Stimulated activated CD4-positive, alpha-beta T cell treated with anti-CD3 and anti-CD28 coated beads, Interleukin-12 subunit alpha, Interleukin-12 subunit beta, amount 100 ng/mL, for 48 hours (primary cell): ENCODE data around the gene HTT-AS.

Experiments used
- DNase-seq, 3 donors: peaks; one replicate each; pipeline ENCODE4 v3.0.0-alpha.2; 2020; ENCODE audit warnings: low read depth in 2 of 3, low spot score in 1 of 3

The HTT-AS gene

DNA sequence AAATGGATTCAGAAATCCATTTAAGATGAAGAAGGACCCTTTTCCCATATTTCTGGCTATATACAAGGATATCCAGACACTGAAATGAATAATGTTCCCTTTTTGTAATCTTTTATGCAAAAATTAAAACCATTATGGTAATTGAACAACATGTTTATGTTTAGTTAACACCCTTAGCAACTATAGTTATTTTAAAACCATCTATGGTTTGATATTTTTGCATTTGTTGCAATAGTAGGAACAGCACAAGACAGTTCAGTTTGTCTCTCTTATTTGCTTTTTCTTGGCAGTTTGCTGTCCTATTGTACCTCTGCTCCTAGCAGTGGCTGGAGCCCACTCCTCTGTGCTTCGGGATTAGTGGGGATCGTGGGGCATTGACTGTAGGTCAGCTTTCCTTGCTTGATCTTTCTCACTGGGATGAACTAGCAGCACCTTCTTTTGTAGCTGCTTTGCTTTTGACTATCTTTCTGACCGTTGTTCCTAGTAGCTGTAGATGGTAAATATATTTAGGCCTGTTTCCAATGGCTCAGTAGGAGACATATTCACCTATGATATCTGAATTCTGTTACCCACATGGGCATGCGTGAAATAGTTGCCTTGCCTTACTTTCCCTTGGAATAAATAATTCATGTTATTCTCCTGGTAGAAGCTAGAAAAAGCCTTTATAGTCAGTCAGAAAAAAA lies 12.9 kb upstream of the HTT-AS start:
- no peak for DNase-seq

DNA sequence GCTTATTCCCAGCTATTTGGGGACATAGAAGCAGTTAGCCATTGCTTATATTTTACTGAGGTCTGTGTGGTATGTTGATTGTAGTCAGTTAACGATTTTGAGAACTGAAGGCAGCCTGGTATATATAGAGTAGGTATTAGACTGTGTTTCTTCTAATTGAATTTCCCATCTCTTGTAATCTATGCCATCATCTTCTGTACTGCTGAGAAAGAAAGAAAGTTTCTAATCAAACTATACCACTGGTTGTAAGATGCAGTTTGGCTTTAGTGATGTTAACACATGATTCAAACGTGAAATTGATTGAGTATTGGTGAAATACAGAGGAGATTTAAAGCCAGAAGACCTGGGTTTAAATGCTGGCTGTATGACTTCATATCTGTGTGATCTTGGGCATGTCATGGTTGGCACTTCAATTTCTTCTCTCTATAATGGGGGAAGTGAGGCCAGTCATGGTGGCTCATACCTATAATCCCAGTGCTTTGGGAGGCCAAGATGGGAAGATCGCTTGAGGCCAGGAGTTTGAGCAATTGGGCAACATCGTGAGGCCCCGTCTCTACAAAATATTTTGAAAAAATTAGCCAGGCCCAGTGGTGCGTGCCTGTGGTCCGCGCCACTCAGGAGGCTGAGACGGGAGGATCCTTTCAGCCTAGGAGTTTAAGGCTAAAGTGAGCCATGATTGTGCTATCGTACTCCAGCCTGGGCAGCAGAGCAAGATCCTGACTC lies 11.8 kb upstream of the HTT-AS start:
- no peak for DNase-seq

DNA sequence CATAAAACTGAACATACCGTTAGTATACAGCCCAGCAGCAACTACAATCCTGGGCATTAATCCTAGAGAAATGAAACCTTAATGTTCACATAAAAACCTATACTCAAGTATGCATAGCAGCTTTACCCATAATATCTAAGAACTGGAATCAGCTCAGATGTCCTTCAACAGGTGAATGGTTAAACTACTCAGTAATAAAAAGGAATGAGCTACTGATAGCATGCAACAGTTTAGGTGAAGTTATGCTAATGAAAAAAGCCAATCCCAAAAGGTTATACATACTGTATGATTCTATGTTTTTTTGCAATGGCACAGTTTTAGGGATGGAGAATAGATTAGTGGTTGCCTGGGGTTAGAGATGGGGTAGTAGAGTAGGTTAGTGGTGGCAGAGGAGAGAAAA lies 9.4 kb upstream of the HTT-AS start:
- DNase-seq = no peak

DNA sequence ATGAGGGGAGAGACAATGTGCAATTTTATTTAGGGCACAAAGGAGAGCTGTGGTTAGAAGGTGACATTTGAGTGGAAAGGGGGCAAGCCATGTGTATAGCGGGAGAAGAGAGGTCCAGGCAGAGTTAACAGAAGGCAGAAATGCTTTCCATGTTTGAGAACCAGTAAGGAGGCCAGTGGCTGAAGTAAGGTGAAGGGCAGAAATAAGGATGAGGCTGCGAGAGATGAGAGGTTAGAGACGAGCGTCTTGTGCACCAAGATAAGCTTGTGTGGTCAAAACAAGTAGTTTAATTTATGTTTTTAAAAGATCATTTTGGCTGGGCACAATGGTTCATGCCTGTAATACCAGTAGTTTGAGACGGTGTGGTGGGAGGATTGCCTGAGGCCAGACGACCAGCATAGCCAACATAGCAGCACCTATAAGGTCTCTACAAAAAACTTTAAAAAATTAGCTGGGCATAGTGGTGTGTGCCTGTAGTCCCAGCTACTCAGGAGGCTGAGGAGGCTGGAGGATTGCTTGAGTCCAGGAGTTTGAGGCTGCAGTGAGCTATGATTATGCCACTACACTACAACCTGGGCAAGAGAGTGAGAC lies 8.7 kb upstream of the HTT-AS start:
- DNase-seq = no peak

DNA sequence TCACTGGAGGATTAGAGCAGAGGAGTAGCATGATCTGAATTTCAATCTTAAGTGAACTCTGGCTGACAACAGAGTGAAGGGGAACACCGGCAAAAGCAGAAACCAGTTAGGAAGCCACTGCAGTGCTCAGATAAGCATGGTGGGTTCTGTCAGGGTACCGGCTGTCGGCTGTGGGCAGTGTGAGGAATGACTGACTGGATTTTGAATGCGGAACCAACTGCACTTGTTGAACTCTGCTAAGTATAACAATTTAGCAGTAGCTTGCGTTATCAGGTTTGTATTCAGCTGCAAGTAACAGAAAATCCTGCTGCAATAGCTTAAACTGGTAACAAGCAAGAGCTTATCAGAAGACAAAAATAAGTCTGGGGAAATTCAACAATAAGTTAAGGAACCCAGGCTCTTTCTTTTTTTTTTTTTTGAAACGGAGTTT lies 5.4 kb upstream of the HTT-AS start:
- no peak for DNase-seq

DNA sequence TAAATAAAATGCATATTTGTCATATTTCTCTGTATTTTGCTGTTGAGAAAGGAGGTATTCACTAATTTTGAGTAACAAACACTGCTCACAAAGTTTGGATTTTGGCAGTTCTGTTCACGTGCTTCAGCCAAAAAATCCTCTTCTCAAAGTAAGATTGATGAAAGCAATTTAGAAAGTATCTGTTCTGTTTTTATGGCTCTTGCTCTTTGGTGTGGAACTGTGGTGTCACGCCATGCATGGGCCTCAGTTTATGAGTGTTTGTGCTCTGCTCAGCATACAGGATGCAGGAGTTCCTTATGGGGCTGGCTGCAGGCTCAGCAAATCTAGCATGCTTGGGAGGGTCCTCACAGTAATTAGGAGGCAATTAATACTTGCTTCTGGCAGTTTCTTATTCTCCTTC lies 3.5 kb upstream of the HTT-AS start:
- DNase-seq = no peak

DNA sequence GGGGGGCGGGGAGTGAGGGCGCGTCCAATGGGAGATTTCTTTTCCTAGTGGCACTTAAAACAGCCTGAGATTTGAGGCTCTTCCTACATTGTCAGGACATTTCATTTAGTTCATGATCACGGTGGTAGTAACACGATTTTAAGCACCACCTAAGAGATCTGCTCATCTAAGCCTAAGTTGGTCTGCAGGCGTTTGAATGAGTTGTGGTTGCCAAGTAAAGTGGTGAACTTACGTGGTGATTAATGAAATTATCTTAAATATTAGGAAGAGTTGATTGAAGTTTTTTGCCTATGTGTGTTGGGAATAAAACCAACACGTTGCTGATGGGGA lies 1.3 kb upstream of the HTT-AS start:
- no peak for DNase-seq

DNA sequence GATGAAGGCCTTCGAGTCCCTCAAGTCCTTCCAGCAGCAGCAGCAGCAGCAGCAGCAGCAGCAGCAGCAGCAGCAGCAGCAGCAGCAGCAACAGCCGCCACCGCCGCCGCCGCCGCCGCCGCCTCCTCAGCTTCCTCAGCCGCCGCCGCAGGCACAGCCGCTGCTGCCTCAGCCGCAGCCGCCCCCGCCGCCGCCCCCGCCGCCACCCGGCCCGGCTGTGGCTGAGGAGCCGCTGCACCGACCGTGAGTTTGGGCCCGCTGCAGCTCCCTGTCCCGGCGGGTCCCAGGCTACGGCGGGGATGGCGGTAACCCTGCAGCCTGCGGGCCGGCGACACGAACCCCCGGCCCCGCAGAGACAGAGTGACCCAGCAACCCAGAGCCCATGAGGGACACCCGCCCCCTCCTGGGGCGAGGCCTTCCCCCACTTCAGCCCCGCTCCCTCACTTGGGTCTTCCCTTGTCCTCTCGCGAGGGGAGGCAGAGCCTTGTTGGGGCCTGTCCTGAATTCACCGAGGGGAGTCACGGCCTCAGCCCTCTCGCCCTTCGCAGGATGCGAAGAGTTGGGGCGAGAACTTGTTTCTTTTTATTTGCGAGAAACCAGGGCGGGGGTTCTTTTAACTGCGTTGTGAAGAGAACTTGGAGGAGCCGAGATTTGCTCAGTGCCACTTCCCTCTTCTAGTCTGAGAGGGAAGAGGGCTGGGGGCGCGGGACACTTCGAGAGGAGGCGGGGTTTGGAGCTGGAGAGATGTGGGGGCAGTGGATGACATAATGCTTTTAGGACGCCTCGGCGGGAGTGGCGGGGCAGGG lies 711 bp upstream of the HTT-AS start:
- peak; percentile 15 to 45 (median 42) for DNase-seq

DNA sequence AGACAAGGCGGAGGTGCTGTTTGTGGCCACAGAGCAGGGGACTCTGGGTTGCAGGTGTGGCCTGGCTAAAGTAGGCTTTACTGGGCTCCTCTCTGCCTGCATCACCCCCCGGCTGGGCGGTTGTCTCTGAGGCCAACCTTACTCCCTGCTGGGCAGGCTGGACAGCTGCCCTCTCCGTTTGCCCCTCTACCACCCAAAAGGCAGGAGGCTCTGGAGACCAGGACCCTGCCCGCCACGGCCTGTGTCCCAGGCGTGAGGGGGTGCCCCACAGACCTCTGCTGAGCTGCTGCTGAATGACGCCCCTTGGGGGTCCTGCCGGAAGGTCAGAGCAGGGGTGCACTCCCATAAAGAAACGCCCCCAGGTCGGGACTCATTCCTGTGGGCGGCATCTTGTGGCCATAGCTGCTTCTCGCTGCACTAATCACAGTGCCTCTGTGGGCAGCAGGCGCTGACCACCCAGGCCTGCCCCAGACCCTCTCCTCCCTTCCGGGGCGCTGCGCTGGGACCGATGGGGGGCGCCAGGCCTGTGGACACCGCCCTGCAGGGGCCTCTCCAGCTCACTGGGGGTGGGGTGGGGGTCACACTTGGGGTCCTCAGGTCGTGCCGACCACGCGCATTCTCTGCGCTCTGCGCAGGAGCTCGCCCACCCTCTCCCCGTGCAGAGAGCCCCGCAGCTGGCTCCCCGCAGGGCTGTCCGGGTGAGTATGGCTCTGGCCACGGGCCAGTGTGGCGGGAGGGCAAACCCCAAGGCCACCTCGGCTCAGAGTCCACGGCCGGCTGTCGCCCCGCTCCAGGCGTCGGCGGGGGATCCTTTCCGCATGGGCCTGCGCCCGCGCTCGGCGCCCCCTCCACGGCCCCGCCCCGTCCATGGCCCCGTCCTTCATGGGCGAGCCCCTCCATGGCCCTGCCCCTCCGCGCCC lies 920 bp downstream of the HTT-AS start:
- DNase-seq = no peak

DNA sequence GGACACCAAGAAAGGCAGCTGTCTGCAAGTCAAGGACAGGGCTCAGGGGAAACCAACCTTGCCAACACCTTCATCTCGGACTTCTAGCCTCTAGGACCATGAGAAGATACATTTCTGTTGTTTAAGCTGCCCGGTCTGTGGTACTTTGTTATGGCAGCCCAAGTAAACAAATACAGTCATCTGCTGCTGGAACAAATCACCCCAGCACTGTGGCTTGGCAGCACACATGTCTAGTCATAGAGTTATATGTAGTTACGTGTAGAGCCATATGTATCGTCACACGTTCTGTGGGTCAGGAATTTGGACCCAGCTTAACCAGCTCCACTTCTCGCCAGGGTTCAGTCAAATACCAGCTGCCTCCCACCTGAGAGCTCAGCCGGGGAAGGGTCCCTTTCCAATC lies 2.5 kb downstream of the HTT-AS start:
- no peak for DNase-seq

DNA sequence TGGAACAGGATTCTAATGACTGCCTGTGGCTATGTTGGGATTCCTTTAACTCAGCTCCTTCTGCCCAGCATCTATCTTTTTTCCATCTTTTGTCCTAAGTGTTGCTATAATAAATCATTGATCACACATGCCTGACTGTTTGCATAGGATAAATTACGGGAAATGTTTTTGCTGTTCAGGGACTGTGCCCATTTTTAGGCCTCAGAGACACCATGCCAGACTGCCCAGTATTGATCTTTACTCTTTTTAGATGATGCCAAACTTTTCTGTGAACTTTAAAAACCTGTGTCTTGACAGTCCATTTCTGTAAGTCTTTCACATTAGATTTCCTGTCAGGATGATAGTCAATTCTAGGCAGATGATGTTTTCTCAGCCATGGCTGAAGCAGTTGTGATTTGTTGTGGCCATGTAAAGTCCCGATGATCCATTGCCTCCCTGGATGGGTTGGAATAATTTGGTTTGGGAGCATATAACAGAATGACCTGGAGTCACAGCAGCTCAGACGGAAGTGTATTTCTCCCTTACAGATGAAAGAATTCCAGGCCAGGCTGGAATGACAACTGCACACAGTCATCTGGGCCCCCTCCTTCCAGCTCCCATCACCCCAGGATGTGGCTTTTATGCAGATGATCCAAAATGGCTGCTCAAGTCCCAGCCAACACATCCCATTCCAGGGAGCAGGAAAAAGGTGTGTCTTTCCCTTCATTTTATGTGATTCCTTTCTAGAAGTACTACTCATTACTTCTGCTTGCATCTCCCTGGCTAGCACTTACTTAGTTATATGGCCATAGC lies 3.4 kb downstream of the HTT-AS start:
- DNase-seq = no peak

DNA sequence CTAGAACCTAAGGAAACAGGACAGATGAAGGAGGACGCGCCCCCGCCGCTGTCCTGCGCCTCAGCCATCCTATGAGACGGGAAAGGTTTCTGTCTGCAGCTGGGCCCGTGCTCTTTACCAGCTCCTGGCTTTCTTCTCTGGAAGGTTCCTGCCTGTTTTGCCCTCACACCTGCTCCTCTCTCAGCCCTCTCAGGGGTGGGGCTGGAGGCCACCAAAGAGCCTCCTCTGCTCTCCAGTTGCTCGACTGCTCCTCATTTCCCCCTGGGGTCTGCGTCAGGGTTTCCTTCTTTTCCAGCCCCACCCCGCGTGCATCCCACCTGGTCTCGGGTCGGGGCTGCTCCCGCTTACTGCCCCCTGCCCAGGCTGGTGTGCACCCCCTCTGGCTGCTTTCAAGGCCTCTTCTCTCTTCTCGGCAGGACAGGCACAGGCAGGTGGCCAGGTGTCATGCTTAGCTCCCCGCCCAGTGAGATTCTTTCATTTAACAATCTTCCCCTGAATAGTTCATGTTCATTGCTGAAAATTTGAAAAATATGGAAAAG lies 4.6 kb downstream of the HTT-AS start:
- no peak for DNase-seq

DNA sequence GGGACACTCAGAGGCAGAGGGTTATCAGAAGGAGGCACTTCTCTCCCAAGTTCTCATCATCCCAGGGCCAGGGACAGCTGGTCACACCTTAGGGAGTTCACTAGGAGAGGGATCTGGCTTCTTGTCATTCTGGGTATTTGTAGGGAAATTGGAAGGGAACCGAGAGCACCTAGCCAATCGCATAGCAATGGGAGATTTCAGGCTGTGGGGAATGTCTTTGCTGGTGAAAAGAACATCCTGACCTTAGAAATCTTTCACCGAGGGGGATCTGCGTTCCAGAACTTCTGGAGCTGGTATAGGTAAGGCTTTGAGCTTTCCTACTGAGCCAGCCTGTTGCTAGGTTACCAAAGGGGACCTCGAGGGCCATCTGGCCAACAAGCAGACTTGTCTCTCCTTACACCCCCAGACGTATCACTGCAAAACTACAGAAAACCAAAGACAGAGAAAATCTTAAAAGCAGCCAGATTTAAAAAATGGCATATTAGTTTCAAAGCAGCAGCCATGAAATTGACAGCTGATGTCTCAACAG lies 6.8 kb downstream of the HTT-AS start:
- DNase-seq = no peak

DNA sequence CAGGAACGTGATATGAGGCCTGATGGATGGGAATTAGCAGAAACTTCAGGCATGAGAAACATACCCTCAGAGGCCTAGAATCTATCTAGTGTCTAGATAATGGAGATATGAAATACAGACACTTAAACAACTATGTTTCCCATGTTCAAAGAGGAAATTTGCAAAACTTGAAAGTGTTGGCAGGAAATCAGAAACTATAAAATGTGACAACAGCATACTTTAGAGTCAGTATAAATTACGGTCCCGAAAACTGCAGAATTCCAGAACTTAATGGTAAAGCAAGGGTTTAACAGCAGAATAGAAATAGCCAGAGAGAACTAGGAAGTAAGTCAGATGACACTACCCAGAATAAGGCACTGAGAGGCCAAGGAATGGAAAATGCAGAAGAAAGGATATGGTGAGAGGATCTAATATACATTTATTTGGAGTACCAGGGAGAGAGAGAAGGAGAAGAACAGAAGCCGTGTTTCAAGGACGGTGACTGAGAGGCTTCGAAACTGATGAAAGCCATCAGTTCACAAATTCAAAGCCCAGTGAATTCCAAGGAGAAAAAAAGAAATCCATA lies 7.4 kb downstream of the HTT-AS start:
- no peak for DNase-seq

DNA sequence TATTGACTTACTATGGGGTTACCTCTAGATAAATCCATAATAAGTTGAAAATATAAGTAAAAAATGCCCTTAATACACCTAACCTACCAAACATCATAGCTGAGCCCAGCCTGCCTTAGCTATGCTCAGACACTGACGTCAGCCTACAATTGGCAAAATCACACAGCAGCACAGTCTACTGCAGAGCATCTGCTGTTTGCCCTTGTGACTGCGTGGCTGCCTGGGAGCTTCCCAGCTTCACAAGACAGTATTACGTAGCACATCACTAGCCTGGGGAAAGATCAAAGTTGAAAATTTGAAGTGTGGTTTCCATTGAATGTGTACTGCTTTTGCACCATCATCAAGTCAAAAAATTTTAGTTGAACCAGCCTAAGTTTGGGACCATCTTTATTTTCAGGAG lies 8.8 kb downstream of the HTT-AS start:
- DNase-seq = no peak

DNA sequence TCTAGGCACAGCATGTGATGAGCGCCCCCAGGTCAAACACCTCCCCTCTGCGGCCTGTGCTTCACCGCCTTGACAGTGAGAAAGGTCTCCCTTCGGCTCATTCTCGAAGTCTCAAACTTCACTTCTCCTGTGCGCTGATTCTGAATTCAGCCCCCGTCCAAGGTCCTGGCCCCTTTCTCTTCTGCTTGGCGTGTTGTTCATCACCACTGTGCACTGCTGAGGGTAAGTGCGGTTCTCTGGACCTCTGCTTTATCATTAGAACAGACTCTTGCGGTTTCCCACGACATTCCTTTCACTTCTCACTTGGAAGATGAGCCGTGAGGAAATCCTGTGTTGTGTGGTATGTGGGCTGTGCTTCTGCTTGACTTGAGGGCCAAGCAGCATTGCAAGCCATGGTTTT lies 11.9 kb downstream of the HTT-AS start:
- no peak for DNase-seq

DNA sequence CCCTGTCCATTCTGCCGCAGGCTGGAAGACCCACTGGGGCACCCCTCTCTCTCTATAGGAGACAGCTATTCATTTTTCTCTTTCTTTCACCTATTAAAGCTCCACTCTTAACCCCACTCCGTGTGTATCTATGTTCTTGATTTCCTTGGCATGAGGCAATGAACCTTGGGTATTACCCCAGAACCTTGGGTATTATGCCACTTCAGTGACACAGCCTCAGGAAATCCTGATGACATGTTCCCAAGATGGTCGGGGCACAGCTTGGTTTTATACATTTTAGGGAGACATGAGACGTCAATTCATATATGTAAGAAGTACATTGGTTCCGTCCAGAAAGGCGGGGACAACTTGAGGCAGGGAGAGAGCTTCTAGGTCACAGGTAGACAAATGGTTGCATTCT lies 13.4 kb downstream of the HTT-AS start:
- no peak for DNase-seq

DNA sequence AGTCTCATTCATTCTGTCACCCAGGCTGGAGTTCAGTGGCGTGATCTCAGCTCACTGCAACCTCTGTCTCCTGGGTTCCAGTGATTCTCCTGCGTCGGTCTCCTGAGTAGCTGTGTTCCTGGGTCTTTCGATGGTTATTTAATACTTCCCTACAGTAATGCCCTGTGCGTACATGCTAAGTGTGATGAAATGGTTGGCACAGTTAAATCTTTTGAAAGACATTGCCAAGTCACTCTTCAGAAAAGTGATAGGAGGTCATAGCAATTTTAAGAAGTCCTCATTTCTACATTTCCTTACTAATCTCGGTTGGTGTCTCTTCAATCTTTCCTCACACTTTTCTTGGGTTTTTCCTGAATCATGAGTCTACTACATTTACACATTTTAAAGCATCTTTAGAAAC lies 14.4 kb downstream of the HTT-AS start:
- DNase-seq = no peak

DNA sequence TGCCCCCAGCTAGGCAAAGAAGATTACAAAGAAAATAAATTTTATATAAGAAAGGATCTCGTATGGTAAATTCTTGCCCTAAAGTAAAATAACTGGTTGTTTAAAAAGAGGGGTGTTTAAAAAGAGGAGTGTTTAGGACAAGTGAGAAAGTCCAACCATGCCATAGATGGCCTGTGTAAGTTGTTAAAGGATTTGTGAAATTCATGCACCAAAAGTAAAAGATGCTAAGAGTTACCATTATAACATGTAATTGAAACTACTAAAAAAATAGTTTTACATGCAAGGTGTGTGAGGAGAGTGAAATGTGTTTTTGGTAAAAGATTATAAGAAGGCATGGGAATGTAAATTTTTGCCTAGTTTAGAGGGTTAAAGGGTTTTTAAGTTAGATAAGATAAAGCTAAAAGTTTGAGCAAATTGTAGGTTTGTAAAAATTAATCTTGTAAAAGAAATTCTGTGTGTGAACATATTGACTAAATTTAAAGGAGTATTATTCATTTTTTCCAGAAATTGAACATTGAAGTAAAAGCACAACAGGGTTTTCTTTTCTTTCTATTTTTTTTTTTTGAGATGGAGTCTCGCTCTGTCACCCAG lies 20.1 kb downstream of the HTT-AS start:
- no peak for DNase-seq
